Uterine smooth muscle cell (primary cell): ENCODE data around the gene TIMP4. TPM values are rescaled to one million over a fixed set of nuclear protein-coding genes. Genes with fewer than 3 reads are reported as not detected.

Experiments
- total RNA-seq: library from RNA; depleted of rRNA; stranded (reverse); fragments of >200 nt; gene quantifications from 2 replicates; pipeline ENCODE4 v1.2.3, GENCODE V29; 2014

The TIMP4 gene
- total RNA-seq = 5.1 and 5.6 TPM in 2 replicates

GRCh38 chr3:12158387-12159226, at the start of gene TIMP4:
Gene TIMP4, minus strand, starts transcription at chr3:12158912. Its CDS starts 72 bp downstream, at chr3:12158840.

Other genes with a start within 250 kb of the TIMP4 start
- gene SYN2, start 154.5 kb downstream of the TIMP4 start, total RNA-seq = 0.11 and 0.12 TPM in 2 replicates
- 35.6 and 49.2 TPM in 2 replicates for gene PPARG, start 130.2 kb upstream of the TIMP4 start, total RNA-seq